GM23248 (cell line): ENCODE measurements around the gene UBE2A.

Source experiments
- EZH2 ChIP-seq: fragments of 200-600 bp; sonication (generic); IDR thresholded peaks from 2 replicates; pipeline ENCODE4 v1.6.1; 2018; ENCODE audit warnings: antibody characterized with exemption, mild to moderate bottlenecking; ENCODE audit not compliant: insufficient read depth, poor library complexity, severe bottlenecking
- EZH2phosphoT487 ChIP-seq: fragments of 200-600 bp; sonication (generic); IDR thresholded peaks from 2 replicates; pipeline ENCODE4 v1.6.1; 2018; ENCODE audit warnings: antibody characterized with exemption, moderate library complexity, mild to moderate bottlenecking, low read depth; ENCODE audit not compliant: insufficient read depth

DNA sequence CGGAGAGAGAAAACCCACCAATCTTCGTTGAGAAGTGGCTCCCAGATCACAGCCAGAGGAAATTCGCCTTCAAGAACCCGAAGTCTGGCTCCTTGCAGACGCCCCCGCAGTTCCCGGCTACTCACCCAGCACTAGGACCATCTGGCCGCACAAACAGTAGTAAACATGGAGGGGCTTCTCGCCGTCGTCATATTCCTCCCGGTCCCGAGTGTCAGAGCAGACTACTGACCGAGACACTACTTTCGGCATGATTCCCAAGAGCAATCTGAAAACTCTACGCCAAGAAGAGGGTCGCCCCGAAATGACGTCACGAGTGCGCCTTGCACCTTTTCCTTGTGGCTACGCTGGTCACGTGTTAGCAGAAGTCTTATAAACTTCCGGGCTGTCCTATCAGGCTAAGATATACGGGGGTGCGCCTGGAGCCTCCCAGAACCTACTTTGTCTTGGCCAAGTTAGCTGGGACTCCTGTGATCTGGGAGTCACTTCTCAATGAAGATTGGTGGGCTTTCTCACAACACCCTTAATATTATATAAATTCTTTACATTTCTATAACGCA lies 9.2 kb upstream of the UBE2A start, which contains the start of gene STEEP1:
- TF ChIP-seq EZH2phosphoT487: no peak
- no peak for TF ChIP-seq EZH2
